GM18511 (cell line): ENCODE data around the gene RNF111.
"Not testable (repeated sequence)": the region's sequence is repeated elsewhere in the genome, so short reads cannot be mapped to it uniquely, and the experiment has no call there.

Source experiments
- ATAC-seq: cut with Tn5 transposase; IDR thresholded peaks from one replicate; pipeline ENCODE4 v1.9.1; 2021; ENCODE audit warnings: mild to moderate bottlenecking, moderate library complexity; ENCODE audit not compliant: unreplicated experiment

The RNF111 gene

GRCh38 chr15:59127255-59127654 is 139.8 kb downstream of the RNF111 start:
- ATAC-seq = not testable (repeated sequence)

GRCh38 chr15:59131456-59131855 is 144.0 kb downstream of the RNF111 start:
- ATAC-seq = no peak

GRCh38 chr15:59131969-59132562 is 144.6 kb downstream of the RNF111 start:
- ATAC-seq = no peak

GRCh38 chr15:59133929-59134427 is 146.5 kb downstream of the RNF111 start:
- ATAC-seq = no peak

- ATAC-seq = no peak
These were observed 150.1 kb downstream of the RNF111 start for GRCh38 chr15:59137566-59137965.

- ATAC-seq = no peak
These were observed 150.8 kb downstream of the RNF111 start for GRCh38 chr15:59138243-59138642.

GRCh38 chr15:59140422-59141226 is 153.2 kb downstream of the RNF111 start:
- no peak for ATAC-seq

GRCh38 chr15:59143281-59143680 is 155.8 kb downstream of the RNF111 start:
- no peak for ATAC-seq

GRCh38 chr15:59144594-59144993 is 157.1 kb downstream of the RNF111 start:
- not testable (repeated sequence) for ATAC-seq
